Testis (tissue), 3 donors: ENCODE measurements around the gene TPM4. TPM values are rescaled to one million over a fixed set of nuclear protein-coding genes. Genes with fewer than 3 reads are reported as not detected.

Source experiments
- DNase-seq: peaks from one replicate; pipeline ENCODE4 v3.0.0-alpha.2; 2019
- H3K27ac ChIP-seq, 2 donors: fragments of 200-600 bp; sonication (generic); one replicate each; pipeline ENCODE4 v1.5.1; 2019
- H3K27me3 ChIP-seq: fragments of 200-600 bp; sonication (generic); one replicate; pipeline ENCODE4 v1.5.1; 2019
- H3K36me3 ChIP-seq: fragments of 200-600 bp; sonication (generic); one replicate; pipeline ENCODE4 v1.5.1; 2017; ENCODE audit warnings: low read depth; ENCODE audit errors: missing control alignments
- H3K4me1 ChIP-seq: fragments of 200-600 bp; sonication (generic); one replicate; pipeline ENCODE4 v1.5.1; 2019
- H3K4me3 ChIP-seq, 2 donors: fragments of 200-600 bp; sonication (generic); one replicate each; pipeline ENCODE4 v1.5.1; 2017 to 2019
- H3K9me3 ChIP-seq: fragments of 200-600 bp; sonication (generic); one replicate; pipeline ENCODE4 v1.5.1; 2017
- CTCF ChIP-seq, 3 experiments: fragments of 450-650 bp in 2 of 3; fragments of 200-600 bp in 1 of 3; sonication (generic) in 1 of 3; IDR thresholded peaks; one replicate each; pipeline ENCODE4 v1.5.1; 2016 to 2019; ENCODE audit warnings: antibody characterized with exemption in 3 of 3, mild to moderate bottlenecking in 2 of 3, moderate library complexity in 1 of 3
- POLR2A ChIP-seq: fragments of 450-650 bp; IDR thresholded peaks from one replicate; pipeline ENCODE4 v1.6.1; 2017; ENCODE audit warnings: antibody characterized with exemption, mild to moderate bottlenecking, moderate library complexity
- WGBS, 2 donors: methylation state at CpG; one replicate each; pipeline ENCODE4 v1.1.5; 2018; 5-methylcytosine and 5-hydroxymethylcytosine counted together
- intact Hi-C: fragments of 100-400 bp; cut with DNase I; formaldehyde crosslinking; loops from one replicate; pipeline ENCODE4 v1.15.1; 2023; ENCODE audit warnings: low total_unique reads
- polyA plus RNA-seq: library from polyadenylated mRNA; stranded (reverse); fragments of 350-450 nt; fragmentation: Illumina TruSeq; extraction: RNeasy Lipid Tissue Mini Kit (QIAGEN cat#74804); gene quantifications from one replicate; pipeline ENCODE4 v1.2.3, GENCODE V29; 2014; ENCODE audit warnings: low read depth, low replicate concordance; ENCODE audit not compliant: insufficient read depth
- total RNA-seq, 2 donors: library from RNA; depleted of rRNA; stranded (reverse); fragments of >200 nt; gene quantifications; one replicate each; pipeline ENCODE4 v1.2.3, GENCODE V29; 2016

The TPM4 gene
- total and polyA plus RNA-seq, 3 donors from 2014 or later = 212 to 271 (median 227) TPM

DNA sequence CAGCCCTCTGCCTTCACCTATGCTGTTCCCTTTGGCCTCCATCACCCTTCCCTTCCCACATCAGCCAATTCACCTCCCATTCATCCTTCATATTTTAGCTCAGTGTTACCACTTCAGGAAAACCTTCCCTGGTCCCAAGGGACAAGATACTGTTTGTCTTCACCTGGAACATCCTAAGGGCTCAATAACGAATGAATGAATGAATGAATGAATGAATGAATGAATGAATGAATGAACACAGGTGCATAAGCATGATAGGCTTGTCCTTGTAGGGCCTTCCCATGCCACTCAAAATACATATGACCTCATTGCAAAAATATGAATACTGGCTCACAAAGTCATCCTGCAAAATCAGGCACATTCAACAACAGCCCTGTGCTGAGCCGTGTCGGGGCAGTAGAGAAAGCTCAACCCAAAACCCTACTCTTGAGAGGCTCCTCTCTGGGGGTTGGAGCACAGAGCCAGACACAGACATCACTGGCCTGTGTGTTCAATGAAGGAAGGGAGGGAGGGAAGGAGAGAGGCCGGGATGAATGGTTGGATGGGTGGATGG lies 33.7 kb upstream of the TPM4 start:
- DNase-seq = no peak
- WGBS, 2 donors = 33 to 40% methylated on average over 4 of the region's 4 CpGs
- Histone ChIP-seq H3K27me3 (no peaks in the 10 kb centered on the region), H3K36me3 (no peaks in the 10 kb centered on the region), H3K4me3 (no peak overlapping the region), H3K9me3 (no peaks in the 10 kb centered on the region), H3K27ac (no peak overlapping the region), H3K4me1 (peaks cover 3% of the 10 kb centered on the region)
- intact Hi-C loops = loop anchor here (5.0 kb wide), 1 partner anchor 140 kb away; no protein-coding TSS in a partner anchor
- TF ChIP-seq CTCF (IDR thresholded peaks at IDR 0.05) (no peak), POLR2A (no peak)

DNA sequence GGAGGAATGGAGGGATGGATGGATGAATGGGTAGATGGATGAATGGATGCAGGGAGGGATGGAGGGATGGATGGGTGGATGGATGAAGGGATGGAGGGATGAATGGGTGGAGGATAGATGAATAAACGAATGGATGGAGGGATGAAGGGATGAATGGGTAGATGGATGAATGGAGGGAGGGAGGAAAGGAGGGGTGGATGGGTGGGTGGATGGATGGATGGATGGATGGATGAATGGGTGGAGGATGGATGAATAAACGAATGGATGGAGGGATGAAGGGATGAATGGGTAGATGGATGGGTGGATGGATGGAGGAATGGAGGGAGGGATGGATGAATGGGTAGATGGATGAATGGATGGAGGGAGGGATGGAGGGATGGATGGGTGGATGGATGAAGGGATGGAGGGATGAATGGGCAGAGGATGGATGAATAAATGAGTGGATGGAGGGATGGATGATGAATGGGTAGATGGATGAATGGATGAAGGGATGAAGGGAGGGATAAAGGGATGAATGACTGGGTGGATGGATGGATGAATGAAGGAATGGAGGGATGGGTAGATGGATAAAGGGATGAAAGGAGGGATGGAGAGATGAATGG lies 33.0 kb upstream of the TPM4 start:
- TF ChIP-seq POLR2A = no peak
- TF ChIP-seq CTCF (IDR thresholded peaks at IDR 0.05) = no peak
- H3K27me3 ChIP-seq = no peaks in the 10 kb centered on the region
- WGBS, 2 donors = 57 to 63% methylated on average over 2 of the region's 2 CpGs
- H3K36me3 ChIP-seq = no peaks in the 10 kb centered on the region
- no peak overlapping the region for H3K27ac ChIP-seq
- no peak for DNase-seq
- intact Hi-C loops = loop anchor here (5.0 kb wide), 1 partner anchor 139 kb away; no protein-coding TSS in a partner anchor
- H3K4me1 ChIP-seq = peaks cover 3% of the 10 kb centered on the region
- no peaks in the 10 kb centered on the region for H3K9me3 ChIP-seq
- H3K4me3 ChIP-seq = no peak overlapping the region

GRCh38 chr19:16044746-16045145 lies 31.5 kb upstream of the TPM4 start:
- Histone ChIP-seq H3K4me3 (no peak overlapping the region), H3K9me3 (no peaks in the 10 kb centered on the region), H3K36me3 (no peaks in the 10 kb centered on the region), H3K27ac (no peak overlapping the region), H3K4me1 (peaks cover 3% of the 10 kb centered on the region), H3K27me3 (no peaks in the 10 kb centered on the region)
- WGBS, 2 donors = 88 to 92% methylated on average over 7 of the region's 7 CpGs
- TF ChIP-seq POLR2A = no peak
- TF ChIP-seq CTCF (IDR thresholded peaks at IDR 0.05) = no peak
- no peak for DNase-seq
- intact Hi-C loops = loop anchor here (5.0 kb wide), 1 partner anchor 138 kb away; no protein-coding TSS in a partner anchor

DNA sequence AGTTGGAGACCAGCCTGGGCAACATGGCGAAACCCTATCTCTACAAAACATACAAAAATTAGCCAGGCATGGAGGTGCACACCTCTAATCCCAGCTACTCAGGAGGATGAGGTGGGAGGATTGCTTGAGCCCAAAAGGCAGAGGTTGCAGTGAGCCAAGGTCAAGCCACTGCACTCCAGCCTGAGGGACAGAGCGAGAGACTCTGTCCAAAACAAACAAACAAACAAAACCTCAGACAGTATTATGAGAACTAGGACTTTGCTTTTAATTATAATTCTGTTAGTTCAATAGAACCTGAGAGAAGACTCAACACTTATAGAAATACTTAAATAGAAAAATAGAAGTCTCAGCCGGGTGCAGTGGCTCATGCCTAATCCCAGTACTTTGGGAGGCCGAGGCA lies 31.1 kb upstream of the TPM4 start:
- Histone ChIP-seq H3K36me3 (no peaks in the 10 kb centered on the region), H3K27me3 (no peaks in the 10 kb centered on the region), H3K9me3 (no peaks in the 10 kb centered on the region), H3K27ac (no peak overlapping the region), H3K4me3 (no peak overlapping the region), H3K4me1 (peaks cover 3% of the 10 kb centered on the region)
- WGBS, 2 donors = 70 to 73% methylated on average over 4 of the region's 4 CpGs
- DNase-seq = no peak
- TF ChIP-seq POLR2A = no peak
- no peak for TF ChIP-seq CTCF (IDR thresholded peaks at IDR 0.05)
- intact Hi-C loops = no loop called here

DNA sequence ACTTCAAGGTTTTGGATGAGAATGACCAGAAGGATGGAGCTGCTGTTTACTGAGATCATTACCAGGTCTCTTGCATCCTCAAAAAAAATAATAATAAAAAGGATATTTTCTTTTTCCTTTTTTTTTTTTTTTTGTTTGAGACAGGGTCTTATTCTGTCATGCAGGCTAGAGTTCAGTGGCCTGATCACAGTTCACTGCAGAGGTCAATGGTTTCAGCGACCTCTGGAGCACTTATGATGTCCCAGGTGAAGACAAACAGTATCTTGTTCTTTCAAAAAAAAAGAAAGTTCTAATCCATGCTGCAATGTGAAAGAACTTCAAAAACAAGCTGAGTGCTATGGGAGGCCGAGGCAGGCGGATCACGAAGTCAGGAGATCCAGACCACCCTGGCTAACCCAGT lies 30.4 kb upstream of the TPM4 start:
- H3K9me3 ChIP-seq = no peaks in the 10 kb centered on the region
- TF ChIP-seq CTCF (IDR thresholded peaks at IDR 0.05) (no peak), POLR2A (no peak)
- intact Hi-C loops = no loop called here
- H3K4me3 ChIP-seq = no peak overlapping the region
- no peaks in the 10 kb centered on the region for H3K27me3 ChIP-seq
- no peak for DNase-seq
- H3K27ac ChIP-seq = no peak overlapping the region
- WGBS, 2 donors = 90 to 94% methylated on average over 4 of the region's 4 CpGs
- H3K4me1 ChIP-seq = peaks cover 3% of the 10 kb centered on the region
- H3K36me3 ChIP-seq = no peaks in the 10 kb centered on the region
